H9 (cell line): ENCODE measurements around the gene EMP3. TPM values are rescaled to one million over a fixed set of nuclear protein-coding genes. Genes with fewer than 3 reads are reported as not detected.

Experiments used
- DNase-seq: peaks from one replicate; pipeline ENCODE4 v3.0.0-alpha.2; 2017
- H2AFZ ChIP-seq: one replicate; pipeline ENCODE4 v1.6.1; 2013; ENCODE audit warnings: mild to moderate bottlenecking, low read length, control low read depth, moderate library complexity
- H2AK5ac ChIP-seq: 2 replicates; pipeline ENCODE4 v1.6.1; 2013; ENCODE audit warnings: low read length, control low read depth, mixed read lengths; ENCODE audit not compliant: insufficient read length
- H2BK120ac ChIP-seq: one replicate; pipeline ENCODE4 v1.6.1; 2013; ENCODE audit warnings: low read depth, mild to moderate bottlenecking, low read length, control low read depth, inconsistent platforms; ENCODE audit not compliant: poor library complexity, severe bottlenecking
- H2BK12ac ChIP-seq: 2 replicates; pipeline ENCODE4 v1.6.1; 2013; ENCODE audit warnings: low read length, control low read depth, mixed read lengths, low read depth; ENCODE audit not compliant: insufficient read length
- H2BK15ac ChIP-seq: 2 replicates; pipeline ENCODE4 v1.6.1; 2013; ENCODE audit warnings: low read depth, low read length, control low read depth
- H2BK20ac ChIP-seq: one replicate; pipeline ENCODE4 v1.6.1; 2013; ENCODE audit warnings: low read depth, mild to moderate bottlenecking, low read length, control low read depth, inconsistent platforms; ENCODE audit not compliant: poor library complexity, severe bottlenecking
- H2BK5ac ChIP-seq: 2 replicates; pipeline ENCODE4 v1.6.1; 2013; ENCODE audit warnings: low read length, control low read depth, mixed read lengths; ENCODE audit not compliant: insufficient read length
- H3K14ac ChIP-seq: 2 replicates; pipeline ENCODE4 v1.6.1; 2013; ENCODE audit warnings: low read length, control low read depth; ENCODE audit not compliant: insufficient read depth
- H3K18ac ChIP-seq: 2 replicates; pipeline ENCODE4 v1.6.1; 2013; ENCODE audit warnings: low read depth, mild to moderate bottlenecking, mixed read lengths, low read length, control low read depth; ENCODE audit not compliant: insufficient read length
- H3K23ac ChIP-seq: 2 replicates; pipeline ENCODE4 v1.6.1; 2013; ENCODE audit warnings: low read length, control low read depth, mixed read lengths, low read depth; ENCODE audit not compliant: insufficient read length
- H3K23me2 ChIP-seq: 2 replicates; pipeline ENCODE4 v1.6.1; 2013; ENCODE audit warnings: low read depth, mild to moderate bottlenecking, mixed read lengths, low read length, control low read depth; ENCODE audit not compliant: insufficient read length, poor library complexity, severe bottlenecking
- H3K27ac ChIP-seq: 2 replicates; pipeline ENCODE4 v1.5.1; 2013; ENCODE audit warnings: low read length, control low read depth, mixed read lengths, low read depth; ENCODE audit not compliant: insufficient read length
- H3K27me3 ChIP-seq: 2 replicates; pipeline ENCODE4 v1.6.1; 2013; ENCODE audit warnings: low read length, control low read depth, inconsistent platforms; ENCODE audit not compliant: insufficient read depth
- H3K4ac ChIP-seq: 2 replicates; pipeline ENCODE4 v1.6.1; 2013; ENCODE audit warnings: low read depth, mild to moderate bottlenecking, control low read depth, inconsistent platforms, low read length, moderate library complexity
- H3K4me1 ChIP-seq: 2 replicates; pipeline ENCODE4 v1.6.1; 2013; ENCODE audit warnings: low read length, control low read depth, inconsistent platforms; ENCODE audit not compliant: insufficient read depth
- H3K4me2 ChIP-seq: 2 replicates; pipeline ENCODE4 v1.6.1; 2013; ENCODE audit warnings: low read length, control low read depth, mixed read lengths; ENCODE audit not compliant: insufficient read length, insufficient read depth
- H3K56ac ChIP-seq: 2 replicates; pipeline ENCODE4 v1.6.1; 2013; ENCODE audit warnings: low read depth, mild to moderate bottlenecking, mixed read lengths, low read length, control low read depth; ENCODE audit not compliant: insufficient read length
- H3K79me1 ChIP-seq: 2 replicates; pipeline ENCODE4 v1.6.1; 2013; ENCODE audit warnings: low read depth, mild to moderate bottlenecking, moderate library complexity, low read length, control low read depth, inconsistent platforms; ENCODE audit not compliant: insufficient read depth, poor library complexity, severe bottlenecking
- H3K79me2 ChIP-seq: 2 replicates; pipeline ENCODE4 v1.6.1; 2013; ENCODE audit warnings: low read length, control low read depth, inconsistent platforms; ENCODE audit not compliant: insufficient read depth
- H3K9ac ChIP-seq: 2 replicates; pipeline ENCODE4 v1.6.1; 2013; ENCODE audit warnings: low read length, control low read depth, mixed read lengths; ENCODE audit not compliant: insufficient read length; ENCODE audit errors: extremely low read depth
- H3K9me3 ChIP-seq: one replicate; pipeline ENCODE4 v1.6.1; 2013; ENCODE audit warnings: low read depth, low read length, inconsistent platforms; ENCODE audit not compliant: control insufficient read depth
- H3T11ph ChIP-seq: one replicate; pipeline ENCODE4 v1.6.1; 2013; ENCODE audit warnings: mild to moderate bottlenecking, low read length, control low read depth, inconsistent platforms
- H4K20me1 ChIP-seq: one replicate; pipeline ENCODE4 v1.6.1; 2013; ENCODE audit not compliant: control insufficient read depth, insufficient read length, insufficient read depth
- H4K5ac ChIP-seq: 2 replicates; pipeline ENCODE4 v1.6.1; 2013; ENCODE audit warnings: low read depth, mild to moderate bottlenecking, mixed read lengths, low read length, control low read depth; ENCODE audit not compliant: insufficient read length
- H4K8ac ChIP-seq: replicated peaks from 2 replicates; pipeline ENCODE4 v1.6.1; 2013; ENCODE audit warnings: low read length, control low read depth, mixed read lengths, low read depth; ENCODE audit not compliant: insufficient read length
- H4K91ac ChIP-seq: 2 replicates; pipeline ENCODE4 v1.6.1; 2013; ENCODE audit warnings: low read depth, mild to moderate bottlenecking, moderate library complexity, mixed read lengths, low read length, control low read depth; ENCODE audit not compliant: insufficient read length
- H3K27ac Mint-ChIP-seq, 3 experiments: 2 replicates in 2 of 3; 3 replicates in 1 of 3; pipeline ENCODE4 v1.8.0; 2020 to 2021; ENCODE audit warnings: mixed read lengths in 3 of 3, mild to moderate bottlenecking in 1 of 3, moderate library complexity in 1 of 3
- H3K27me3 Mint-ChIP-seq: 2 replicates; pipeline ENCODE4 v1.8.0; 2021; ENCODE audit warnings: low read depth, mild to moderate bottlenecking, moderate library complexity, mixed read lengths
- H3K36me3 Mint-ChIP-seq, 3 experiments: 2 replicates in 2 of 3; 3 replicates in 1 of 3; pipeline ENCODE4 v1.8.0; 2020 to 2021; ENCODE audit warnings: low read depth in 3 of 3, mixed read lengths in 3 of 3; ENCODE audit not compliant: insufficient read depth in 1 of 3
- H3K4me1 Mint-ChIP-seq, 2 experiments: 2 replicates each; pipeline ENCODE4 v1.8.0; 2020; ENCODE audit warnings: mixed read lengths in 2 of 2
- H3K4me3 Mint-ChIP-seq, 2 experiments: 2 replicates in 1 of 2; 3 replicates in 1 of 2; pipeline ENCODE4 v1.8.0; 2020 to 2021; ENCODE audit warnings: mild to moderate bottlenecking in 2 of 2, mixed read lengths in 2 of 2, moderate library complexity in 1 of 2
- H3K9me3 Mint-ChIP-seq, 2 experiments: 2 replicates in 1 of 2; 3 replicates in 1 of 2; pipeline ENCODE4 v1.8.0; 2020; ENCODE audit warnings: mild to moderate bottlenecking in 2 of 2, mixed read lengths in 2 of 2, moderate library complexity in 1 of 2
- WGBS: extraction: QIAGEN DNeasy Blood & Tissue Kit; methylation state at CpG from one replicate; pipeline ENCODE4 v1.1.7; 2013; ENCODE audit warnings: missing lambda C conversion rate, low lambda C conversion rate, mixed read lengths; ENCODE audit not compliant: insufficient read length; ENCODE audit errors: extremely low coverage; 5-methylcytosine and 5-hydroxymethylcytosine counted together
- total RNA-seq: library from RNA; stranded (reverse); gene quantifications from 2 replicates; pipeline ENCODE4 v1.2.1, GENCODE V29; 2021
- TF ChIP-seq, protein P1 (sequence below): fragments of 200-600 bp; sonication (generic); conservative IDR thresholded peaks from 3 replicates; pipeline ENCODE4 v1.8.0; 2021; ENCODE audit warnings: antibody characterized with exemption, mild to moderate bottlenecking

Gene EMP3
- total RNA-seq, 1 experiment from 2014 or later: 9.6 TPM

DNA sequence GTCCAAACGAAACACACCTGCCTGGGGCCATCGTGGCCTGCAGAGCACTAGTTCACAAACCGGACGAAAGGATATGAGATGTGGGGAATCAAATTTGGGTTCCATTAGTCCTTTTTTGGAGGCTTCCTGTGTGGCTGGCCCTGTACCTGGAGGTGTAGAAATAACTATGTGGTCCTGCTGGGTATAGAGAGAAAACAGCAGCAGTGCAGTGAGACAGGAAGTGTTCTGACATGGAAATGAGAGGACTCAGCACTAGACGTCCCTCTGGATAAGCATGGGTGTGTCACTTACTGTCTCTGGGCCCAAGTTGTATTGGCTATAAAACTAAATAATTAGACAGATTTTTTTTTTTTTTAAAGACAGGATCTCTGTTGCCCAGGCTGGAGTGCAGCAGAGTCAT, 53.7 kb downstream of the EMP3 start:
- H3K18ac ChIP-seq: no peak overlapping the region
- H3K36me3 Mint-ChIP-seq: peaks cover 22 to 28% (median 25%) of the 10 kb centered on the region in 3 experiments
- peaks cover 14% of the 10 kb centered on the region for H3K27me3 Mint-ChIP-seq
- no peak overlapping the region for H2BK120ac ChIP-seq
- H3K79me1 ChIP-seq: no peaks in the 10 kb centered on the region
- H2AK5ac ChIP-seq: no peak overlapping the region
- no peak overlapping the region for H3K9ac ChIP-seq
- no peak overlapping the region for H3K4me2 ChIP-seq
- H2BK12ac ChIP-seq: no peak overlapping the region
- H3K9me3 Mint-ChIP-seq: no peaks in the 10 kb centered on the region
- no CpG with 5 or more reads among the region's 5 CpGs for WGBS
- DNase-seq: no peak
- TF ChIP-seq, protein P1, sequence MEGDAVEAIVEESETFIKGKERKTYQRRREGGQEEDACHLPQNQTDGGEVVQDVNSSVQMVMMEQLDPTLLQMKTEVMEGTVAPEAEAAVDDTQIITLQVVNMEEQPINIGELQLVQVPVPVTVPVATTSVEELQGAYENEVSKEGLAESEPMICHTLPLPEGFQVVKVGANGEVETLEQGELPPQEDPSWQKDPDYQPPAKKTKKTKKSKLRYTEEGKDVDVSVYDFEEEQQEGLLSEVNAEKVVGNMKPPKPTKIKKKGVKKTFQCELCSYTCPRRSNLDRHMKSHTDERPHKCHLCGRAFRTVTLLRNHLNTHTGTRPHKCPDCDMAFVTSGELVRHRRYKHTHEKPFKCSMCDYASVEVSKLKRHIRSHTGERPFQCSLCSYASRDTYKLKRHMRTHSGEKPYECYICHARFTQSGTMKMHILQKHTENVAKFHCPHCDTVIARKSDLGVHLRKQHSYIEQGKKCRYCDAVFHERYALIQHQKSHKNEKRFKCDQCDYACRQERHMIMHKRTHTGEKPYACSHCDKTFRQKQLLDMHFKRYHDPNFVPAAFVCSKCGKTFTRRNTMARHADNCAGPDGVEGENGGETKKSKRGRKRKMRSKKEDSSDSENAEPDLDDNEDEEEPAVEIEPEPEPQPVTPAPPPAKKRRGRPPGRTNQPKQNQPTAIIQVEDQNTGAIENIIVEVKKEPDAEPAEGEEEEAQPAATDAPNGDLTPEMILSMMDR: no peak
- H3K27ac Mint-ChIP-seq: peak overlapping the region in 2 of 3 experiments; percentile 40 to 53; a peak in 3 of 7 replicates
- no peaks in the 10 kb centered on the region for H3K27me3 ChIP-seq
- H2BK20ac ChIP-seq: no peak overlapping the region
- no peak overlapping the region for H4K8ac ChIP-seq
- H3K4me3 Mint-ChIP-seq: no peak overlapping the region
- H3K23me2 ChIP-seq: no peaks in the 10 kb centered on the region
- no peak overlapping the region for H2AFZ ChIP-seq
- no peaks in the 10 kb centered on the region for H3K79me2 ChIP-seq
- H3K27ac ChIP-seq: no peak overlapping the region
- no peak overlapping the region for H3K56ac ChIP-seq
- H3K4me1 ChIP-seq: no peaks in the 10 kb centered on the region
- H2BK5ac ChIP-seq: no peak overlapping the region
- no peaks in the 10 kb centered on the region for H3K9me3 ChIP-seq
- no peak overlapping the region for H3K4ac ChIP-seq
- no peak overlapping the region for H4K91ac ChIP-seq
- H4K5ac ChIP-seq: no peak overlapping the region
- H2BK15ac ChIP-seq: no peak overlapping the region
- H3K23ac ChIP-seq: no peak overlapping the region
- H3K14ac ChIP-seq: no peak overlapping the region
- H3T11ph ChIP-seq: no peak overlapping the region
- no peaks in the 10 kb centered on the region for H3K4me1 Mint-ChIP-seq
- no peaks in the 10 kb centered on the region for H4K20me1 ChIP-seq

Other genes with a start within 250 kb of the EMP3 start
- gene PLA2G4C, start 214.7 kb upstream of the EMP3 start, total RNA-seq: 6.5 and 7.0 TPM in 2 replicates
- 115 TPM in 2 replicates for gene LIG1, start 155.2 kb upstream of the EMP3 start, total RNA-seq
- 6.4 and 8.9 TPM in 2 replicates for gene ZSWIM9, start 154.9 kb upstream of the EMP3 start, total RNA-seq
- 20.3 and 21.0 TPM in 2 replicates for gene CARD8, start 69.6 kb upstream of the EMP3 start, total RNA-seq
- gene ZNF114, start 55.5 kb upstream of the EMP3 start, total RNA-seq: 20.2 and 20.3 TPM in 2 replicates
- gene TMEM143, start 38.4 kb downstream of the EMP3 start, total RNA-seq: 15.2 and 16.0 TPM in 2 replicates
- gene SYNGR4, start 38.8 kb downstream of the EMP3 start, total RNA-seq: 0.31 TPM in 1 of 2 replicates, not detected in the other
- gene KDELR1, start 66.0 kb downstream of the EMP3 start, total RNA-seq: 195 and 198 TPM in 2 replicates
- gene GRIN2D, start 68.1 kb downstream of the EMP3 start, total RNA-seq: 5.9 and 6.2 TPM in 2 replicates
- gene GRWD1, start 120.4 kb downstream of the EMP3 start, total RNA-seq: 92.0 and 94.6 TPM in 2 replicates
- 1.1 and 1.2 TPM in 2 replicates for gene KCNJ14, start 130.0 kb downstream of the EMP3 start, total RNA-seq
- gene CYTH2, start 143.8 kb downstream of the EMP3 start, total RNA-seq: 97.1 and 103 TPM in 2 replicates
- 14.4 and 15.2 TPM in 2 replicates for gene LMTK3, start 186.3 kb downstream of the EMP3 start, total RNA-seq
- gene SULT2B1, start 226.6 kb downstream of the EMP3 start, total RNA-seq: 1.3 and 1.7 TPM in 2 replicates